ENCODE data around the gene ANO10.
A peak's percentile ranks its signal among the peaks of the same experiment; 100 is the strongest.
"Not testable (repeated sequence)": the region's sequence is repeated elsewhere in the genome, so short reads cannot be mapped to it uniquely, and the experiment has no call there.

The ANO10 gene

DNA sequence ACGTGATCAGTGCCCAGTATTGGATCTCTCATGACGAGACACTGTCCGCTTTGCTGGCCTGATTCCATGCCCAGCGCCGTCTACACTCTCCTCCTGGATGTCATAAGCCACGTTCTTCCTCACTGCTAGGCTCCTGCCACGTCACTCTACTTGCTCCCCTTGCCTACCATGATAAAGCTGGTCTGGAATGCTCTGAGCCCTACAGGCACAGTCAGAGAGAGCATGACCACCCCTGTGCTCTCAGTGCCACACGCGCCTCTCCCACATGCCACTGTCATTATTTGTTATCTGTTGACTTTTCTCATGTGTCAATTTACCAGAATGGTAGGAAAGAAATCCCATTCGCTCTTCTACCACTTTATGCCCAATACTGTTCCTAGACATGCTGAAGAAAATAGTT is 148.6 kb downstream of the ANO10 start:
- no peak for DNase-seq (ENCODE audit: low spot score)

GRCh38 chr3:43468133-43468532 is 153.7 kb downstream of the ANO10 start:
- DNase-seq (ENCODE audit: low spot score): no peak

DNA sequence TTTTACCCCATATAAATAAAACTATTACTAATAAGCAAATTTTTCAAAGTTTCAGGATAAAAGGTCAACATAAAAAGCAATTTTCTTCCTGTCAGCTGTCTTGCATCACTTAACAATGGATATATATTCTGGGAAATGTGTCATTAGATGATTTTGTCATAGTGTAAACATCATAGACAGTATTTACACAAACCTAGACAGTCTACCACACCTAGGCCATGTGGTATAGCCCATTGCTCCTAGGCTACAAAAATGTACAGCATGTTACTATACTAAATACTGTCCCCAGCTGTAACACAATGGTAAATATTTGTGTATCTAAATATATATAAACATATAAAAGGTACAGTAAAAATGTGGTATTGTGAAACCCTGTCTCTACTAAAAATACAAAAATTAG is 156.7 kb downstream of the ANO10 start:
- DNase-seq (ENCODE audit: low spot score): no peak

DNA sequence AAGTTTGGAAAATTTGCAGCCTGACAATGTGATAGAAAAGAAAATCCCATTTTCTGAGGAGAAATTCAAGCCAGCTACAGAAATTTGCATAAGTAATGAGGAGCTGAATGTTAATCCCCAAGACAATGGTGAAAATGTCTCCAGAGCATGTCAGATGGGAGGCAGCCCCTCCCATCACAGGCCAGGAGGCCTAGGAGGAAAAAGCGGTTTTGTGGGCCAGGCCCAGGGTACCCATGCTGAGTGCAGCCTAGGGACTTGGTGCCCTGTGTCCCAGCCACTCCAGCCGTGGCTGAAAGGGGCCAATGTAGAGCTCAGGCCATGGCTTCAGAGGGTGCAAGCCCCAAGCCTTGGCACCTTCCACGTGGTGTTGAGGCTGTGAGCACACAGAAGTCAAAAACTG is 159.2 kb downstream of the ANO10 start:
- not testable (repeated sequence) for DNase-seq (ENCODE audit: low spot score)

GRCh38 chr3:43461345-43461744 is 160.5 kb downstream of the ANO10 start:
- DNase-seq (ENCODE audit: low spot score): no peak

DNA sequence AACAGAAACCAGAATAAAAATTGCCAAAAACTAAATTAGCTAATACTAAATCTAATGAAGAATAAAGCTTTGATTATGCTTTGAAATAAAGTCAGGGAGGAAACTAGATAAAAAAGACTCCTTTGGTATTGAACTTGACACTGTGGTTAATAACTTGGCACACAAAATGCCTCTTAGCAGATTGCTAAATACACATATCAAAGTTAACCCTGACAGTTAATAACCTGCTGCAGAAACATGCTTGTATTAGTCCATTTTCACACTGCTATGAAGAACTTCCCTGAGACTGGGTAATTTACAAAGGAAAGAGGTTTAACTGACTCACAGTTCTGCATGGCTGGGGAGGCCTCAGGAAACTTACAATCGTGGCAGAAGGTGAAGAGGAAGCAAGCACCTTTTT is 164.8 kb downstream of the ANO10 start:
- not testable (repeated sequence) for DNase-seq (ENCODE audit: low spot score)

DNA sequence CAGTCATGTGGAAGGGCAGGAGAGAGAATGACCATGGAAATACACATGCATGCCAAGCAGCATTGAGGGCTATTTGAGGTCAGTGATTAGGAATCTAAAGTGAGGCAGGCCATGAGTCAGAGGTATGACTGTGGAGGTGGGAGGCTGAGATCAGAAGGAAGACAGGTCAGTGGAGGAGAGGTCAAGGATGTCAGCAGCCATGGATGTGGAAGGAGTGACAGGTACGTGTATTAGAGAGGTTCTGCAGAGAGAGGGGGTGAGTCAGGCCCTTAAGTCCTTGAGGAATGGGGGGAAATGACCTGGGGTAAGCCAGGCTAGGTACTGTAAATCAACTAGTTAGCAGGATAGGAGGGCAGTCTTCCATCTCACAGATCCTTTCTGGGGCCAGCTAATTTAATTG is 166.6 kb downstream of the ANO10 start:
- no peak for DNase-seq (ENCODE audit: low spot score)

DNA sequence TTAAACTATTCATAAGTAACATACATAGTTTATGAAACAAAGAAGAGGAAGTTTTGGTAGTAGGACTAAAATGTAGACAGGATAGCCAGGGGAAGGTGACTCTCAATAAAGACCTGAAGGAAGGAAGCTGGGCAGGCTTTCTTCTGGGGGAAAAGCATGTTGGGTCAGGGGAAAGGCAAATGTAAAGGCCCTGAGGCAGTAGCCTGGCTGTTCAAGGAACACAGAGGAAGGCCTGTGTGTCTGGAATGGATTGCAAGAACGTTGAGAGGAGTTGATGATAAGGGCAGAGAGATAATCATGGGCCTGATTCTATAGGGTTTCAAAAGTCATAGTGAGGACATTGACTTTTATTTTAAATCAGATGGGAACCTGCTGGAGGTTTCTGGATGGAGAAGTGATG is 167.8 kb downstream of the ANO10 start:
- DNase-seq (ENCODE audit: low spot score): no peak

- DNase-seq (ENCODE audit: low spot score): no peak
Measured at GRCh38 chr3:43451670-43452254, 170.0 kb downstream of the ANO10 start.

- no peak for DNase-seq (ENCODE audit: low spot score)
Measured at GRCh38 chr3:43448098-43448497, 173.7 kb downstream of the ANO10 start.

- no peak for DNase-seq (ENCODE audit: low spot score)
Measured at GRCh38 chr3:43445820-43446219, 176.0 kb downstream of the ANO10 start.

- DNase-seq (ENCODE audit: low spot score): no peak
Measured at GRCh38 chr3:43442872-43443395, 178.9 kb downstream of the ANO10 start.

DNA sequence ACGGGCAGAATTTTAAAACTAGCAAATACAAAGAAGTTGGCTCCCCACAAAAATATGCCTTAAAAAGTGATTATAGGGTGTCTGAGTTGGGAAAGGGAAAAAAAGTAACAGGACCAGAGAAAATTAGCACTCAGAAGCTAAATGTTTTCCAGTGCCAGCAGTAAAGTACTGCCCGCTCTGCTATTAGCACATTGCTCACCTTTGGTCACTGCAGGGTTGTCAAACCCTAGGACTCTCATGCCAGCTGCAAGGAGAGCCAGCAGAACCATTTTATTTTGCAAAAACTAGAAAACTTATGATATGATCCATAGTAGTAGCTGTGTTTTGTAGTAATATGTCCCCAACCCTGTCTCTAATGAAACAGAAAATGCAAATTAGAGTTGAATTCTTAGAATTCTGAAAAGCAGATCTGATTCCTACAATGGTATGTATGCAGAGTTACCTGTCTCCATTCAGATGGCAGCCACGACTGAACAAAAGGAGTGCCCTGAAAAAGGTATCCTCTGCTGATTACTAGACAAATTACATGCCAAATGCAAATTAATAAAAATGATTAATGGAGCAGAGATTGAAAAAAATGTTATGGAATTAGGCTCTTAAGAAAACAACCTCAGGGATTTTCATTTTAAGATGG is 185.2 kb downstream of the ANO10 start:
- DNase-seq (ENCODE audit: low spot score): no peak

- no peak for DNase-seq (ENCODE audit: low spot score)
Measured at GRCh38 chr3:43435706-43436105, 186.1 kb downstream of the ANO10 start.

DNA sequence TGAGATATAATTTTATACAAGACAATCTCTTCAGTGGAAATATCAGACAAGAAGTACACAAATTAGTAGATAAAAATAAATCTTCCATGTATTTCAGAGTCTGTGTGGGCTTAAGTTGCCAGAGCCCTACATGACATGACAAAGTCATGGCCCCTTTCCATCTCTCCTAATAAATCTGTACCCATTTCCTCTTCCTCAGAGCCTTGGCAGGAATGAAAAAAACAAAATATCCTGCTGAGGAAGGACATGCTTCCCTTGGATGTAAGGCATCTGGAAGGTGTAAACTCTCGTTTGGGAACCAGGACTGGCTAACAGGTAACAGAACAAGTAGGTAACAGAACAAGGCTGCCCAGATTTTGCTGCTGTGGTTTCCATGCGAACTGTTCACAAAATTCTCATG is 187.4 kb downstream of the ANO10 start:
- no peak for DNase-seq (ENCODE audit: low spot score)

DNA sequence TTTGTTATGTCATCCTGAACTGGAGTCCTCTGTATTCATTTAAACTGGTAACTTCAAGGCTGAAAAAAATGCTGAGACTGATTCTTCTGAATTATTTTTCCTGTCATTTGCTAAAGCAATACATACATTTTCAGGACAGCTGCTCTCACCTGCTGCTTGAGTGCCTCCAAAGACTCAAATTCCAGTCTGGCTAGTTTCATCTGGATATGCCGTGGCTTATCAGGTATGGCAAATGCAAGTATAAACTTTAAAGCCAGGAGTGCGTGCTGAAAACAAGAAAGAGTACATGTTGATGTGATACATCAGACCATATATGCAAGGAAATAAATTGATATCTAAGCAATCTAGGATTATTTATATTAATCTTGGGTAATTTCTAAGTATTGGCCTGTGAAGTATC is 189.3 kb downstream of the ANO10 start:
- no peak for DNase-seq (ENCODE audit: low spot score)

DNA sequence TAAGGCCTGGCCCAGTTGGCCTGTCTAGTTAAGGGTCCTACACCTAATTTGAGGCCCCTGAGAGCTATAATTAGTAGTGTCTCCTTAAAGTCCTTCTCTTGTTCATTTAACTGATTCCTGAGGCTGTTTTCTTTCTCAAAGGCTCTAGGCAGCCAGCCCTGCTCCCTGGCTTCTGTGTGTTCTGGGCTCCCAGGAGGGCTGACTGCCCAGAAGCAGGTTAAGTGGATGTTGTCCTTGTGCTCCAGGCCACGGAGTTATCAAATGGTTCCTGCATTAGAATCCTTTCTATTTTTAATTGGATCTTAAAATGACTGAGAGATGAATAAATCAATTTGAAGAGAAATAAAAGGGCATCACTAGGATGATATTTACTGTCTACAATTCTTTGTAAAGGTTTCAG is 195.4 kb downstream of the ANO10 start:
- DNase-seq (ENCODE audit: low spot score): peak; percentile 40

DNA sequence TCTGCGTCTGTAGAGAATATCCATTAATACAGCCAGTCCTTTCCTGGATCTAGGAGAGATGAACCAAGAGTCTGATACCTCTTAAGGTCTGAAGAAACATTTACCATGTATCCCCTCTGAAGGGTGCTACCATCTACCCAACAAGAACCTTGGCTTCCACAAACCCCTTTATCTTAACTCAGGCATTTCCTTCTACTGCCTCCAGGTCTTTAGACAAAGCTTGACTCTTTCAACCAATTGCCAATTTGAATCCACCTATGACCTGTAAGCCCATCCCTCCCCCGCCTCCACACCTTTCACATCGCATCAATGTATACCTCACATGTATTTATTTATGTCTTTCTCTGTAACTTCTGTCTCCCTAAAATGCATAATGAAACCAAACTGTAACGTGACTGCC is 196.0 kb downstream of the ANO10 start:
- DNase-seq (ENCODE audit: low spot score): no peak

GRCh38 chr3:43423639-43424038 is 198.2 kb downstream of the ANO10 start:
- DNase-seq (ENCODE audit: low spot score): no peak

DNA sequence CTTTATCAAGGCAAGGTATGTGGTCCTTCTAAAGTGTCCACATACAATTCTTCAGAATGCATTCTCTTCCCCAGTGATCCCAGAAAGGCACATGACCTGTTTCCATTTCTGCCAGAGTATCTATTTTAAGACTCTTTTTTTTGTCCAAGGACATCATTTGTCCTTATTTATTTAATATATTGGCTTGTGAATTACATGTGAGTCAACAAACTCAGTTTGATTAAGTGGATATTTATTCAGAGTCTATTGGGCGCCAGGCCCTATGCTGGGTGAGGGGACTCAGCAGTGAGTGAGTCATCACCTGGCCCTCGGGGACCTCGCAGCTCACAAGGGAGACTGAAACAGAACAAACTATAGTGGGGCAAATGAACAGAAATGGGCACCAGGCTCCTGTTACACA is 198.7 kb downstream of the ANO10 start:
- DNase-seq (ENCODE audit: low spot score): no peak

GRCh38 chr3:43418601-43419272 is 203.1 kb downstream of the ANO10 start:
- DNase-seq (ENCODE audit: low spot score): no peak

GRCh38 chr3:43417133-43417532 is 204.7 kb downstream of the ANO10 start:
- DNase-seq (ENCODE audit: low spot score): no peak

- no peak for DNase-seq (ENCODE audit: low spot score)
Measured at GRCh38 chr3:43415088-43415487, 206.7 kb downstream of the ANO10 start.

All from globus pallidus (tissue), 1 donor.